ENCODE measurements around the gene PTPRO.

Gene PTPRO

DNA sequence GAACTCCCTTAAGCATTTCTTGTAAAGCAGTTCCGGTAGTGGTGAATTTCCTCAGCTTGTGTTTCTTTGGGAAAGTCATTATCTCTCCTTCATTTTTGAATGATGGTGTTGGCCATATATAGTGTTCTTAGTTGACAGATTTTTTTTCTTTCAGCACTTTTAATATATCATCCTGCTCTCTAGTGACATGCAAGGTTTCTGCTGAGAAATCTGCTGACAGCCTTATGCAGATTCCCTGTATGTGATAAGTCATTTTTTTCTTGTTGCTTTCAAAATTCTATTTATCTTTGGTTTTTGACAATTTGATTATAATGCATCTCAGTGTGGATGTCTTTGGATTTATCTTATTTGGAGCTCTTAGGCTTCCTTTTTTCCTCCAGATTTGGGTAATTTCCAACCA, 135.7 kb downstream of the PTPRO start:
- no peak for DNase-seq

DNA sequence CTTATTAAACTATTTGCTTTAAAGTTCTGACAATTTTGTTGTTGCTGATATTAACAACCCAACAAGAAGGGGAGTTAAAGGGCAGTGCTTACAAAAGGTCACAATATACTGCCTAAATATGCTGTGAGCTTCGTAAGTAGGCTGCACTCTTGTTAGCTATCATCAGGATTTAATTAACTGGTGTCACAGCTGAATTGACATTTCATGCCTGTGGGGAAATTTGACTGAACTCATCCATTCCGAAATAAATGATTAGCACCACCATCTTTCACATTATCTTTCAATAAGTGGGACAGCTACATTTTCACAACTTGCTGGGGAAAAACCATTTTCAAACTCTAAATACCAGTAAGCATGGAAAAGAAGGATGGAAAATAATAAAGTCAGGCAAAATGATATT, 146.6 kb downstream of the PTPRO start:
- no peak for DNase-seq

- DNase-seq, result no peak
Measured at GRCh38 chr12:15469356-15469755, 147.0 kb downstream of the PTPRO start.

DNA sequence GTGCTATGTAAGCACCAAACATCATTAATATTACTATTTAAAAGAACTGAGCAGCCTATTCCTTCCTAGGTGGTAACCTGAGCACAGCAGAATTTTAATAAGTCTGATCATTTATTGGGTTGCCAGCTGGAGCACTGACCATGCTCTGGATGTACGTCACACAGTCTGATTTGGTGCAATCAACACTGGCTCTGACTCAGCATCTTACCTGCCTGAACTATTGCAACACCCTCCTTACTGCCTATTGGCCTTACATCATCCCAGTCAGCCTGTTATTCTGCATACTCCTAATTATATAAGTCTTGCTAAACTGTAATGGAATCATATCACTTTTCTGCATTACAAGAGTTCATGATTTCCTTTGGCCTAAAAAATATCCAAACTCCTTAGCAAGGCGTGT, 149.7 kb downstream of the PTPRO start:
- no peak for DNase-seq

DNA sequence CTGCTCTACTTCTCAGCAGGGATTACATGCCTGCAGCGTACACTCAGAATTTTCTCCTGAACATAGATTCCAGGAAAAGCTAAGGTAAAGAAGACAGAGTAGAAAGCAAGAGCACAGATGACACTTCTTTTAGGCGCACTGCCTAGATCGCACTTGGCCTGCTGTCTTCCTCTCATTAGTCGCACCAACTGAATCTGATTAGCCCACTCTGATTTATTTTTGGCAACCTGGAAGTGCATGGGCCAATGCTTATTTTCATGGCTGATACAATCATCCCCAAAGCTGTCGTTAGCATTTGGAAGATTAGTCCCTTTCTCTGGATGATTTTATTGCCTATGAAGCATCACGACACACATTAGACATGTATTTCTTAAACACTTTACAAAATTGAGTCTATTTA, 152.5 kb downstream of the PTPRO start:
- DNase-seq, result no peak

DNA sequence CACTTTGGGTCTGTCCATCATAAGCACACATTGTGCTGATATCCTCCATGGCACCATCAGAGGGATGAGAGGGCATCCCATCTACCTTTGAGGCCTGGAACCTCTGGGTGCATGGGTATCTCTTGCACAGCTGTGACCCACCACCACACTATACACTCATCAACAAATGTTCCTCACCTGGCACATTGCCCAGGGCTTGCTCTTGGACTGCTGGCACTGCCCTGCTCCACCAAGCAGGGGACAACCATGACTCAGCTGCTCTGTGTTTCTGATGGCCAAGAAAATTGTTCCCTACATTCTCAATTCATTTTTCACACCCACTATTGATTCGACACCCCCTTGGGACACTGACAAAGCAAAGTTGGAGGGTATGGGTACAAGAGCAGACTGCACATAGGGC, 155.5 kb downstream of the PTPRO start:
- no peak for DNase-seq

GRCh38 chr12:15481846-15482245, 159.5 kb downstream of the PTPRO start:
- DNase-seq, result no peak

GRCh38 chr12:15485466-15485865, 163.2 kb downstream of the PTPRO start:
- DNase-seq, result no peak

- no peak for DNase-seq
Measured at GRCh38 chr12:15486859-15487258, 164.6 kb downstream of the PTPRO start.

DNA sequence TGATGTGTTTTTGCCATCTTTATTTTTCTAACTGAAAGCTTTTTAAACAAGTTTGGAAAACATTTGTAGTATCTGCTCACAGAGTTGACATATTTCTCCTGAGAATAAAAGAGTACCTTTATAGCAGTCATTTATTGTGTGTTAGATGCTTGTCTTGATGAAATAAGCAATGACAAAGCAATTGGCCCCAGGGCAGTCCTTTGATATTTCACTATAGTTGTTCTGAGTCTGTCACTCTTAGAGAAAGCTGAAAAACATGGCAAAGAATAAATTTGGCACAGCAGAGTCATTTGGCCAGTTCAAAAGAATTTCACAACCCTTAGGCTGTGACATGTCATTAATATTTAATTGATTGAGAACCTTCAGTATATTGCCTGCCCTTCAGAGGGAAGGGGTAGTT, 166.2 kb downstream of the PTPRO start:
- no peak for DNase-seq

GRCh38 chr12:15494329-15495046, 172.2 kb downstream of the PTPRO start:
- peak in 1 of 2 experiments; percentile 4 for DNase-seq

DNA sequence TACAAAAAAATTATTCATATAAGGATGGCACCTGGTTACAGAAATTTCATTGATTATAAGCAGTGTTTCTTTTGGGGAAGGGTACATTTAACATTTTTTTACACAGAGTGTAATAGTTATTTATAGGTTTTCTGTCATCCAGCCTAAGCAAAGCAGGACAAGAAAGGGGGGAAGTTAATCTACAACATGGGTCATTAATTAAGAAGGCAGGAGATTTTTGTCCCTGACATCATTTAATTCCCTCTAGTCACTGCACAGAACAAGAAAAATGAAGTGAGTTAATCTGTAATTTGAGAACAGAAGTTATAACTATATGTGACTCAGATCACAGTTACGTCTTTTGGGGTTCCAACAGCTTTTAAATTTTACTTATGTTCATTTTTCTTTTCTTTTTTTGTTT, 173.4 kb downstream of the PTPRO start:
- no peak for DNase-seq

DNA sequence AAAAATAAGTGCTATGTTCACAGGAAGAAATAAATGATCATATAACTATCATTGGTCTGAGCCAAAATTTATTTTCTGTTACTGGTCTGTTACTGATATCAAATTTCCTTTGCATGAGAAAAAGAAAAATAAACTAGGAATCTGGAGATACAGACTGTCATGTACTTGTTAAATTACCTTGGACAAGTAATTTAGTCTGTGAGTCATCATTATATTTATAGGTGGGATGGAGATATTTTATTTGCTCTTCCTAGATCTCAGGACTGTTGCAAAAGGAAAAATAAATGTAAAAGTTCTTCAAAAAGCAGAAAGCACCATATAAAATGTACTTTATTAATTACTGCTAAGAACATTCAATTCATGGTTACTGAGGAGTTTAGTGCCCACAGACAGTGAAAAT, 174.4 kb downstream of the PTPRO start:
- no peak for DNase-seq

DNA sequence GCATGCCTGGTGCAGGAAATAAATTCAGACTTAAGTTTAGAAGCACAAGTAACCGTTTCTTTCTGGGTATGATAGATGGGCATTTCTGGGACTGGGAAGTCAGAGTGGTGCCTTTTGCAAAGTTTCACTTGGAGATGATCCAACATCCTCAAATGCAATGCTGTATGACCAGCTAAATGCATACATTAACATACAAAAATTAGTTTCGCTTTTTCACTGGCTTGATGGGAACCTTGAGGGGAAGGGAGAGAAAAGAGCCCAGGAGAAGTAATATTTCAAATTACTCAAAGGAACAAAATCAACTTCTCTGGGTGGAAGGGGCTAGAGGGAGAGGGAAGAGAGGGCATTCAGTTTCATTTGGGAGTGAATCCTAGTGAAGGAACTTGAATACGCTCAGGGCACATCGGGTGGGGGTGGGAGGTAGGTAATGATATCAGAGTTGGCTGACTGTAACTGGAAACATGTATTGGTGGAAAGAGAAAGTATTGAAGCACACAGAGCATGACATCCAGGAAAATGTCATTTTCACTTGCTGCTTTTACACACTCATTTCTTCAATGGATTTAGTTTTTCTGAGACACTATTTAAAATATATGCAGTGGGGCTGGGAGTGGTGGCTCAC, 175.5 kb downstream of the PTPRO start:
- DNase-seq, result peak in 1 of 2 experiments; percentile 8

DNA sequence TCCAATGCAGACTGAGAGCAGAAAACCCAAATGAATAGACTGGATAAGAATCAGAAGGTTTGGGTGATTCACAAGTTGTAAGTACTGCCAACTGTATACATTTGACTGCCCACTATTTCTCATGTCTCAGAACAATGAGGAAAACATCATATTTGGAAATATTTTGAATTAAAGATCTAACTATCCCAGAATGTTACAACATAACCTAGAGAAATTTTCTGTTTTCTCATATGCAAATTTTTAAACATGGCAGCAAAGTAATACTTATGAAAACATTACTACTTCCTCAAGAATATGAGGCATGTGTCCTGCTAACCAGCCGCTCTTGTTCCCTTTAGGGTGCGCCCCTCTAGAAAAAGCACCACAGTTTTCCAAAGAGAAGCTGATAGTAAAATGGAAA, 179.9 kb downstream of the PTPRO start:
- DNase-seq, result no peak

- DNase-seq, result no peak
Measured at GRCh38 chr12:15505616-15506015, 183.3 kb downstream of the PTPRO start.

DNA sequence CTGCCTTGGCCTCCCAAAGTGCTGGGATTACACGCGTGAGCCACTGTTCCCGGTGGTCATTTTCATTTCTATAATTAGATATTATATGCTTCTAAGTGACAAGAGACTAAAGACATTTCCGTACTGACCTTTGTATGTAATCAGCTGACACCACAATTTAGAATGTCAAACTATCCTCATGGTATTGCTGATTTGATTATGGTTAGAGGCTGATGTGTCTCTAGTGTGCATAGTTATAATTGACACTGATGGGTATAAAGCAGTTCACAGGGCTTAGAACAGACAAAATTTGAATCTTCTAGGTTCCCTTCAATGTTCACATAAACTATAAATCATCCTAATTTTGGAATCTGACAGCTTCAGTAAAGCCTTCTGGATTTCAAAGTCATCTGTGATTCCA, 192.7 kb downstream of the PTPRO start:
- no peak for DNase-seq

GRCh38 chr12:15520083-15520482, 197.8 kb downstream of the PTPRO start:
- DNase-seq, result no peak

DNA sequence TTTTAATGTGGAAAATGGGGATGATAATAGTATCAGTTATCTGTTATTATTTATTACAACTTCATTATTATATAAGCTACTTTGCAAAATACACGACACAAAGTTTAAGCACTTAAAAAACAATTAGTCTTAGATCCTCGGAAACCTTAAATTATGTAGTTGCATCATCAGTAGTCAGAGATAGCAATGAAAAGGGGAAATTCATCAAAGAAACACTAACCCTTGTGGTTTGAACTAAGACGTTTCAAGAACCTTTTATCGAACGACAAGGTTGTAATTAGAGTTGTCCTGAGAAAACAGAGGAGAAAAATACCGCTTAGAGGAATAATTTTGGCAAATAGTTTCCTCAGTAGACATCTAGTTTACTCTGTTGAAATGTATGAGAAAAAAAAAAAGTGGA, 198.5 kb downstream of the PTPRO start:
- peak; percentile 7 to 27 for DNase-seq

- peak; percentile 70 to 77 for DNase-seq
Measured at GRCh38 chr12:15522574-15523187, 200.4 kb downstream of the PTPRO start.

DNA sequence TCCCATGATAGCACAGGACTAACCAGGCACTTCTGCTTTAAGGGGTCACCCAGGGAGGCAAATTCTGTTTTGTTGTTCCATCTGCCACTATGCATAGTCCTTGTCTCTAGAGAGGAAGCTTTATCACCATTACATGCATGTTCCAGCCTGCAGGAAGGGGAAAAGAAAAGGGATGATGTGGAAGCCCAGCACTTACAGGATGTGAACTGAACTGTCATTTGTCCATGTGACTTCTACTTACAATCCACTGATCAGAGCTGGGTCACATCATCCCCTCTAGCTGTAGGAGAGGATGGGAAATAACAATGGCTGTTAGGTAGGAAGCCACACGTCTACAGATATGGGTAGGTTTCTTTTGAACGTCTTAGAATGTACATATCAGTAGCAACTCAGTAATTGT, 203.1 kb downstream of the PTPRO start:
- DNase-seq, result no peak

DNA sequence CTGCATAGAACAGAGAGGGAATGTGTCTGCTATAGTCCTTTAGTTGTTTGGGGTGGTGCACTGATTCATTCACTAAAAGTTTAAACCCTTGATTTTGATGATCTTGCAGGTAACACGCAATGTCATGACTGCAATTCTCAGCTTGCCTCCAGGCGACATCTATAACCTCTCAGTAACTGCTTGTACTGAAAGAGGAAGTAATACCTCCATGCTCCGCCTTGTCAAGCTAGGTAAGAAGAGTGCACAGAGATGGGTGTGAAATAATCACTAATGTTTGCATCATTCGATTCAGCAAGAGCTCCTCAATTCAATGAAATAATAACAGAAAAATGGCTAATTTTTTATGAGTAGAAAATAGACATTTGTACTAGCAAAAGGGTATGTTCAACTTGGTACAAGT, 203.7 kb downstream of the PTPRO start:
- peak in 1 of 2 experiments; percentile 11 for DNase-seq

- peak; percentile 20 to 41 for DNase-seq
Measured at GRCh38 chr12:15527201-15528080, 205.1 kb downstream of the PTPRO start.
